ENCODE data around the gene NDUFAF3. TPM values are rescaled to one million over a fixed set of nuclear protein-coding genes. Genes with fewer than 3 reads are reported as not detected.

The NDUFAF3 gene
- total RNA-seq, 3 donors from 2014 or later = 61.0 to 69.9 (median 63.2) TPM

- Histone ChIP-seq H3K9me3 (no peaks in the 10 kb centered on the region), H3K36me3 (ENCODE audit: low read depth) (peaks cover 8% of the 10 kb centered on the region), H3K4me1 (ENCODE audit: low read depth) (peaks cover 20% of the 10 kb centered on the region), H3K4me3 (no peak overlapping the region)
- peak in 1 of 3 donors; percentile 8 for DNase-seq
- intact Hi-C loops (cut with DNase I, micrococcal nuclease) = no loop called here
- no peak for ATAC-seq
- TF ChIP-seq CTCF (IDR thresholded peaks at IDR 0.05) = no peak
Measured at GRCh38 chr3:49028298-49028672, 6.4 kb downstream of the NDUFAF3 start.

GRCh38 chr3:49028673-49029562 is 7.0 kb downstream of the NDUFAF3 start, which contains the start of gene IMPDH2:
Gene IMPDH2 (minus strand): TSS chr3:49029398. CDS start chr3:49029350, 48 bp downstream.
- peak; percentile 96 to 97 (median 97) for DNase-seq
- H3K9me3 ChIP-seq = no peaks in the 10 kb centered on the region
- TF ChIP-seq CTCF (IDR thresholded peaks at IDR 0.05) = peak; percentile 15
- intact Hi-C loops (cut with DNase I, micrococcal nuclease) = no loop called here
- peaks cover 18% of the 10 kb centered on the region for H3K4me1 ChIP-seq (ENCODE audit: low read depth)
- H3K36me3 ChIP-seq (ENCODE audit: low read depth) = peaks cover 8% of the 10 kb centered on the region
- H3K4me3 ChIP-seq = peak within 1 kb of the TSS; percentile 38
- ATAC-seq = peak; percentile 97

- Histone ChIP-seq H3K4me1 (ENCODE audit: low read depth) (peaks cover 13% of the 10 kb centered on the region), H3K36me3 (ENCODE audit: low read depth) (peaks cover 5% of the 10 kb centered on the region), H3K9me3 (no peaks in the 10 kb centered on the region), H3K4me3 (peak overlapping the region; percentile 38)
- DNase-seq = no peak
- intact Hi-C loops (cut with DNase I, micrococcal nuclease) = no loop called here
- no peak for ATAC-seq
- TF ChIP-seq CTCF (IDR thresholded peaks at IDR 0.05) = no peak
Measured at GRCh38 chr3:49029563-49029884, 7.6 kb downstream of the NDUFAF3 start.

- intact Hi-C loops (cut with DNase I, micrococcal nuclease) = no loop called here
Measured at GRCh38 chr3:49030321-49030720, 8.4 kb downstream of the NDUFAF3 start.

GRCh38 chr3:49032646-49033304 is 10.9 kb downstream of the NDUFAF3 start:
- Histone ChIP-seq H3K9me3 (no peaks in the 10 kb centered on the region), H3K4me3 (no peak overlapping the region), H3K36me3 (ENCODE audit: low read depth) (no peaks in the 10 kb centered on the region), H3K4me1 (ENCODE audit: low read depth) (peaks cover 12% of the 10 kb centered on the region)
- intact Hi-C loops (cut with DNase I, micrococcal nuclease) = no loop called here
- ATAC-seq = no peak
- no peak for TF ChIP-seq CTCF (IDR thresholded peaks at IDR 0.05)
- no peak for DNase-seq

More at GRCh38 chr3:49030321-49030720, 8.4 kb downstream of the NDUFAF3 start:
- DNase-seq = no peak
- no peaks in the 10 kb centered on the region for H3K9me3 ChIP-seq
- H3K4me3 ChIP-seq = no peak overlapping the region
- no peak for ATAC-seq
- no peak for TF ChIP-seq CTCF (IDR thresholded peaks at IDR 0.05)
- no peaks in the 10 kb centered on the region for H3K36me3 ChIP-seq (ENCODE audit: low read depth)
- H3K4me1 ChIP-seq (ENCODE audit: low read depth) = peaks cover 12% of the 10 kb centered on the region

All from mucosa of descending colon (tissue), 3 donors.